Mucosa of descending colon (tissue), 3 donors: ENCODE data around the gene SYT8. TPM values are rescaled to one million over a fixed set of nuclear protein-coding genes. Genes with fewer than 3 reads are reported as not detected.

ENCODE experiments used
- ATAC-seq: fragments of 200-7000 bp; cut with Tn5 transposase; one replicate; pipeline ENCODE4 v1.9.1; 2020; ENCODE audit warnings: mild to moderate bottlenecking, moderate library complexity
- DNase-seq, 3 donors: peaks; one replicate each; pipeline ENCODE4 v3.0.0-alpha.2; 2020
- H3K36me3 ChIP-seq: fragments of 200-600 bp; one replicate; pipeline ENCODE4 v1.8.0; 2021; ENCODE audit warnings: low read depth, mild to moderate bottlenecking
- H3K4me1 ChIP-seq: fragments of 200-600 bp; one replicate; pipeline ENCODE4 v1.8.0; 2021; ENCODE audit warnings: low read depth, mild to moderate bottlenecking
- H3K4me3 ChIP-seq: fragments of 200-600 bp; one replicate; pipeline ENCODE4 v1.8.0; 2021; ENCODE audit warnings: mild to moderate bottlenecking
- H3K9me3 ChIP-seq: fragments of 200-600 bp; one replicate; pipeline ENCODE4 v1.8.0; 2021; ENCODE audit warnings: mild to moderate bottlenecking
- CTCF ChIP-seq: fragments of 200-600 bp; IDR thresholded peaks from one replicate; pipeline ENCODE4 v1.8.0; 2022; ENCODE audit warnings: antibody characterized with exemption, mild to moderate bottlenecking
- intact Hi-C, 2 donors: fragments of 100-400 bp; cut with DNase I in 1 of 2; cut with micrococcal nuclease in 1 of 2; formaldehyde crosslinking; loops; one replicate each; pipeline versions ENCODE4 v1.11.0 to v1.11.1; 2022; cut with DNase I, micrococcal nuclease
- long read RNA-seq, 2 donors: library from polyadenylated mRNA; unstranded; transcript quantifications; one replicate each; pipeline ENCODE4 v2.0.0, GENCODE V29; 2019 to 2021
- total RNA-seq, 3 donors: library from RNA; stranded (reverse); fragmentation: NEBNext Ultra II Directional in 2 of 3; extraction: Animal tissue kit (Norgen Biotek cat#: 25700) in 2 of 3; gene quantifications; one replicate each; pipeline versions ENCODE4 v1.2.1 to v1.2.4, GENCODE V29; 2021 to 2023
- donor health status: DM: no; HTN: no; CAD: no; lungs with moderate emphysema.
- donor health status: DM: no; HTN: no; CAD: no.
- donor health status: DM: no; HTN: yes; CAD: no.

SYT8 gene
- 1 to 10 TPM in 2 of 3 donors, under 1 TPM in 1; 0.98 to 2.4 (median 2.1) TPM for total RNA-seq
- long read RNA-seq, donor 1, partial matches to known transcripts: 0 of 4 reads
- long read RNA-seq, donor 1, other reads (novel, unspliced or antisense): 4 of 4 reads
- long read RNA-seq, donor 2, partial matches to known transcripts: 0 of 4 reads
- long read RNA-seq, donor 2, other reads (novel, unspliced or antisense): 4 of 4 reads

GRCh38 chr11:1834779-1835670 lies at the start of gene SYT8:
Gene SYT8, plus strand, starts transcription at chr11:1834990. Its CDS starts 116 bp downstream, at chr11:1835106.
- Histone ChIP-seq H3K4me3 (no peak within 1 kb of the TSS), H3K4me1 (peaks cover 52% of the 10 kb centered on the region), H3K9me3 (no peaks in the 10 kb centered on the region), H3K36me3 (no peaks in the 10 kb centered on the region)
- intact Hi-C loops: loop anchor here in 1 of 2 donors (5.0 kb wide), 2 partner anchors 73 to 183 kb away; partner anchors contain the start of gene CTSD
- ATAC-seq: peak; percentile 3
- TF ChIP-seq CTCF: no peak
- DNase-seq: peak; percentile 53 to 74 (median 71)

- no peak overlapping the region for H3K4me3 ChIP-seq
- intact Hi-C loops: no loop called here
- no peak for TF ChIP-seq CTCF
- ATAC-seq (no peak), DNase-seq (peak in 2 of 3 donors; percentile 29 to 32)
- no peaks in the 10 kb centered on the region for H3K4me1 ChIP-seq
- H3K36me3 ChIP-seq: no peaks in the 10 kb centered on the region
- no peaks in the 10 kb centered on the region for H3K9me3 ChIP-seq
Measured at GRCh38 chr11:1785749-1786413, 48.9 kb upstream of the SYT8 start.

- DNase-seq: no peak
- no peak for TF ChIP-seq CTCF
- Histone ChIP-seq H3K9me3 (no peaks in the 10 kb centered on the region), H3K4me1 (no peaks in the 10 kb centered on the region), H3K4me3 (no peak overlapping the region), H3K36me3 (no peaks in the 10 kb centered on the region)
- ATAC-seq: no peak
- intact Hi-C loops: no loop called here
Measured at GRCh38 chr11:1786466-1786865, 48.3 kb upstream of the SYT8 start.

GRCh38 chr11:1791912-1792311 lies 42.9 kb upstream of the SYT8 start:
- no peak for TF ChIP-seq CTCF
- Histone ChIP-seq H3K4me3 (no peak overlapping the region), H3K4me1 (no peaks in the 10 kb centered on the region), H3K36me3 (no peaks in the 10 kb centered on the region), H3K9me3 (no peaks in the 10 kb centered on the region)
- DNase-seq (peak in 1 of 3 donors; percentile 41), ATAC-seq (peak; percentile 99)
- intact Hi-C loops: no loop called here

GRCh38 chr11:1792461-1792860 lies 42.3 kb upstream of the SYT8 start:
- no peak for TF ChIP-seq CTCF
- H3K4me3 ChIP-seq: no peak overlapping the region
- intact Hi-C loops: no loop called here
- no peaks in the 10 kb centered on the region for H3K36me3 ChIP-seq
- no peaks in the 10 kb centered on the region for H3K4me1 ChIP-seq
- ATAC-seq (no peak), DNase-seq (no peak)
- H3K9me3 ChIP-seq: no peaks in the 10 kb centered on the region
